BLaER1 treated with 17β-estradiol and CSF1 and Interleukin-3, amounts not matched to agents 10 nM and 100 nM (cell line): ENCODE measurements around the gene DNMT1.
A peak's percentile ranks its signal among the peaks of the same experiment; 100 is the strongest.

Source experiments
- H3K27ac ChIP-seq, 11 experiments: shearing (Covaris generic); formaldehyde crosslinking; 2 replicates each; pipeline ENCODE4 v1.8.1; 2022
- H3K27me3 ChIP-seq, 11 experiments: shearing (Covaris generic); formaldehyde crosslinking; 2 replicates each; pipeline ENCODE4 v1.8.1; 2022
- H3K36me3 ChIP-seq, 11 experiments: shearing (Covaris generic); formaldehyde crosslinking; 2 replicates each; pipeline ENCODE4 v1.8.1; 2022
- H3K4me1 ChIP-seq, 10 experiments: shearing (Covaris generic); formaldehyde crosslinking; 2 replicates each; pipeline ENCODE4 v1.8.1; 2022
- H3K4me2 ChIP-seq, 11 experiments: shearing (Covaris generic); formaldehyde crosslinking; 2 replicates each; pipeline ENCODE4 v1.8.1; 2022
- H3K4me3 ChIP-seq, 10 experiments: shearing (Covaris generic); formaldehyde crosslinking; 2 replicates each; pipeline ENCODE4 v1.8.1; 2022
- H3K9ac ChIP-seq, 11 experiments: shearing (Covaris generic); formaldehyde crosslinking; 2 replicates each; pipeline ENCODE4 v1.8.1; 2022
- H3K9me3 ChIP-seq, 11 experiments: shearing (Covaris generic); formaldehyde crosslinking; replicated peaks in 1 of 11; 2 replicates each; pipeline ENCODE4 v1.8.1; 2022
- H4K20me1 ChIP-seq, 11 experiments: shearing (Covaris generic); formaldehyde crosslinking; 2 replicates each; pipeline ENCODE4 v1.8.1; 2022
- Cebpa-rat ChIP-seq, 11 experiments: shearing (Covaris generic); IDR thresholded peaks; 2 replicates each; pipeline ENCODE4 v1.8.1; 2022

The DNMT1 gene

DNA sequence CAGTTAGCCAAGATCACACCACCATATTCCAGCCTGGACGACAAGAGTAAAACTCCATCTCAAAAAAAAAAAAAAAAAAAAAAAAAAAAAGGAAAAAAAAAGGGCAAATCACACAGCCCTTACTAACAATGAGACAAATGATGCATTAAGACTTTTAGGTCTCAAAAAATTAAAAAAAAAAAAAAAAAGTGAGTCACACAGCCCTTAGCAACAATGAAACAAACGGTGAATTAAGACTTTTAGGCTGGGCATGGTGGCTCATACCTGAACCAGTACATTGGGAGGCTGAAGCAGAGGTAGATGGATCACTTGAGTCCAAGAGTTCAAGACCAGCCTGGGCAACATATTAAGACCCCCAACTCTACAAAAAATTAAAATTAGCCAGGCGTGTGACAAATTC, 42.7 kb downstream of the DNMT1 start:
- Histone ChIP-seq H4K20me1 (peaks cover 0 to 87% (median 58%) of the 10 kb centered on the region in 11 experiments; a peak in 16 of 22 replicates), H3K36me3 (peaks cover 99 to 100% (median 100%) of the 10 kb centered on the region in 11 experiments), H3K4me1 (no peaks in the 10 kb centered on the region)

DNA sequence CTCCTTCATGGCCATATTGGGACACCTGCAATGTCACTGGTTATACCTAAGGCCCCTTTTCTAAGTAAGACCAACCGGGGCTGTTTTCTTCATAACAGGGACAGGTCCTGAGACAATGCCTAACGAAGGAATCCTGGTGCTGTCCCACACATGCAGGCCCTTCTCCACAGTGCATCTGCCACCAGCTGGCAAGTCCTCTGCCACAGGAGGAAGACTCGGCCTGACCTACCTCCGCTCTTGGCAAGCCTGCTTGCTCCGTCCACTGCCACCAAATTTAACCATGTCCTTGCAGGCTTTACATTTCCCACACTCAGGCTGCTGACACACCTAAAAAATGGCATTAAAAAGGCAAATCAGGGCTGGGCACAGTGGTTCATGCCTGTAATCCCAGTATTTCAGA, 43.2 kb downstream of the DNMT1 start:
- Histone ChIP-seq H4K20me1 (peaks cover 0 to 84% (median 58%) of the 10 kb centered on the region in 11 experiments; a peak in 16 of 22 replicates), H3K9me3 (no peaks in the 10 kb centered on the region), H3K4me3 (no peak overlapping the region), H3K27me3 (no peaks in the 10 kb centered on the region), H3K4me1 (no peaks in the 10 kb centered on the region), H3K9ac (no peak overlapping the region; a peak in 2 of 22 replicates), H3K27ac (no peak overlapping the region), H3K36me3 (peaks cover 99 to 100% (median 100%) of the 10 kb centered on the region in 11 experiments), H3K4me2 (no peak overlapping the region)
- no peak for TF ChIP-seq Cebpa-rat (IDR thresholded peaks at IDR 0.05)

More for the DNA sequence above, 42.7 kb downstream of the DNMT1 start:
- Histone ChIP-seq H3K27ac (no peak overlapping the region), H3K9me3 (no peaks in the 10 kb centered on the region), H3K4me3 (no peak overlapping the region), H3K27me3 (no peaks in the 10 kb centered on the region), H3K4me2 (no peak overlapping the region), H3K9ac (no peak overlapping the region)
- TF ChIP-seq Cebpa-rat (IDR thresholded peaks at IDR 0.05): no peak

DNA sequence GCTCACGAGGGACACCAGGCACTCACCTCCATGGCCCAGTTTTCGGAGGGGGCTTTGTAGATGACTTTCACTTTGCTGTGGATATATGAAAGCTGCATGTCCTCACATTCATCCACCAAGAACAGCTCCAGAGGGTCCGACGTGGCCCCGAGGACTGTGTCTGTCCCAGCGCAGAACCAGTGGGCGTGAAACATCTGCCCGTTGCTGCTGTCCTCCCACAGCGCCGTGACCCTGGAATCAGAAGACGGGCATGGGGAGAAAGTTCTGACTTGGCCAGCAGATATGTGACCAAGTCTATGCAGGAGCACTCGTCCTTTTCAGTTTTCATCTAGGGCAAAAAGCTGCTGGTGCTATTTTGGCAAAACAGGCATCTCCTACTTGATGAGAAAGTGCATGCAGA, 45.3 kb downstream of the DNMT1 start:
- Histone ChIP-seq H4K20me1 (peaks cover 0 to 73% (median 42%) of the 10 kb centered on the region in 11 experiments; a peak in 16 of 22 replicates), H3K27me3 (no peaks in the 10 kb centered on the region), H3K36me3 (peaks cover 99 to 100% (median 100%) of the 10 kb centered on the region in 11 experiments), H3K4me1 (peaks cover 0 to 12% (median 0%) of the 10 kb centered on the region in 10 experiments; a peak in 5 of 20 replicates), H3K4me2 (no peak overlapping the region), H3K4me3 (no peak overlapping the region), H3K9ac (no peak overlapping the region), H3K9me3 (no peaks in the 10 kb centered on the region), H3K27ac (no peak overlapping the region)
- no peak for TF ChIP-seq Cebpa-rat (IDR thresholded peaks at IDR 0.05)

DNA sequence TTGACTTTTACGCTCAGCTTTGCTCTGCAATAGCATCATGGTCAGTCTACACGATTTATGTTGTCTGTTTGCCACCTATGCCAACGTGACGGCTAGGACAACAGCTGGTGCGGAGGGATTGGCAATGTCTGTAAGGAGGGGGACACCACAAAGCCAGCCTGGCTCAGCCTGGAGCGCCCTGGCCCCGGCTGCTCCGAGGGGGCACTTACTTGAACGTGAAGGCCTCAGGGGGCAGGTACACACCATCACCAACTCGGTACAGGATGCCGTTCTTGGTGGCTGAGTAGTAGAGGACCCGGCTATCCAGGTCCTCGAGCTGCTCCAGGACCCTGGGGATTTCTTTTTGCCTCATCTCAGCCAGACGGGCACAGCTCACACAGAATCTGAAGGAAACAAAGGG, 48.6 kb downstream of the DNMT1 start:
- Histone ChIP-seq H3K4me2 (no peak overlapping the region), H3K36me3 (peaks cover 99 to 100% (median 100%) of the 10 kb centered on the region in 11 experiments), H3K27ac (no peak overlapping the region), H3K4me3 (no peak overlapping the region), H4K20me1 (peaks cover 0 to 70% (median 24%) of the 10 kb centered on the region in 11 experiments; a peak in 14 of 22 replicates), H3K9ac (peak overlapping the region in 1 of 11 experiments; percentile 18; a peak in 1 of 22 replicates), H3K9me3 (no peaks in the 10 kb centered on the region), H3K27me3 (no peaks in the 10 kb centered on the region), H3K4me1 (peaks cover 15 to 22% (median 18%) of the 10 kb centered on the region in 10 experiments; a peak in 19 of 20 replicates)
- TF ChIP-seq Cebpa-rat (IDR thresholded peaks at IDR 0.05): no peak

DNA sequence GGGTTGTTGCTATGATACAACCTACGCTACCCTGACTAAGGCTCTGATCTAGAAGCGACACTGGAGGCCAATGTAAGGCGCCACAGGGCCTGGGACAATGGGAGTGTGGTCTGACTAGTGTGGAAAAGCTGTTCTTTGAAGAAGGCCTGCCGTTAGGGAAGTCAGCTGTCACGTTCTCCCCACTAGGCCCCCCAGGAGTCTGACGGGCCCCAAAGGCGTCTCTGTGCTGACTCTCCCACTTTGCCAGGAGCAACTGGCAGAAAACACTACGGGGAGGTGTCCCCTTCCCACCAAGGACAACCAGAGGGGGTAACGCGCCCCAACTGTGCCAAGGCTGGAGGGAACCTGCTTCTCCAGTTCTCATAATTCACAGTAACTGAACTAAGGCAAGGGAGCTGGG, 49.7 kb downstream of the DNMT1 start:
- no peaks in the 10 kb centered on the region for H3K9me3 ChIP-seq
- H3K4me2 ChIP-seq: peak overlapping the region in 2 of 11 experiments; percentile 40 to 59; a peak in 3 of 22 replicates
- peaks cover 98 to 100% (median 100%) of the 10 kb centered on the region in 11 experiments for H3K36me3 ChIP-seq
- no peaks in the 10 kb centered on the region for H3K27me3 ChIP-seq
- peaks cover 0 to 67% (median 17%) of the 10 kb centered on the region in 11 experiments; a peak in 14 of 22 replicates for H4K20me1 ChIP-seq
- no peak for TF ChIP-seq Cebpa-rat (IDR thresholded peaks at IDR 0.05)
- H3K9ac ChIP-seq: peak overlapping the region in 2 of 11 experiments; percentile 7 to 19; a peak in 2 of 22 replicates
- no peak overlapping the region for H3K4me3 ChIP-seq
- H3K4me1 ChIP-seq: peaks cover 22 to 33% (median 28%) of the 10 kb centered on the region in 10 experiments
- H3K27ac ChIP-seq: peak overlapping the region in 3 of 11 experiments; percentile 7 to 45 (median 32); a peak in 4 of 22 replicates

DNA sequence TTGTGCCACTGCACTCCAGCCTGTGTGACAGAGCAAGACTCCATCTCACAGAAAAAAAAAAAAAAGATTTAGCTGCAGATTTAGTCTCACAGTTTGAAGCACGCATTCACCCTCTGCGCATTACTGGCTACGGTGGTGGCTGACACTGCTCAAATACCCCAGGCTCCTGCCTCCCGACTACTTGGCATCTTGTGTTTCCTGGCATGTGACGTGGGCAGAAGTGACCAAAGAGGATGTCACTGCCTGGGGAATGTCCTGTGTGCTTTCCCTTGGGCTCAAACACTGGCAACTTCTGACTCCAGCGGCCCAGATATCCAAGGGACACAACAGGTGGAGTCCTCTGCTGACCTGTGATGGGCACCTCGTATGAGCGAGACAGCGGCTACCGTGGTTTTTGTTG, 50.4 kb downstream of the DNMT1 start:
- Histone ChIP-seq H3K4me1 (peaks cover 29 to 40% (median 34%) of the 10 kb centered on the region in 10 experiments), H3K27ac (peak overlapping the region in 2 of 11 experiments; percentile 32 to 45; a peak in 4 of 22 replicates), H3K36me3 (peaks cover 98 to 100% (median 100%) of the 10 kb centered on the region in 11 experiments), H3K27me3 (no peaks in the 10 kb centered on the region), H3K9me3 (no peaks in the 10 kb centered on the region), H4K20me1 (peaks cover 0 to 67% (median 21%) of the 10 kb centered on the region in 11 experiments; a peak in 14 of 22 replicates), H3K9ac (peak overlapping the region in 2 of 11 experiments; percentile 7 to 19; a peak in 2 of 22 replicates), H3K4me3 (no peak overlapping the region), H3K4me2 (peak overlapping the region in 2 of 11 experiments; percentile 40 to 59; a peak in 4 of 22 replicates)
- TF ChIP-seq Cebpa-rat (IDR thresholded peaks at IDR 0.05): no peak

DNA sequence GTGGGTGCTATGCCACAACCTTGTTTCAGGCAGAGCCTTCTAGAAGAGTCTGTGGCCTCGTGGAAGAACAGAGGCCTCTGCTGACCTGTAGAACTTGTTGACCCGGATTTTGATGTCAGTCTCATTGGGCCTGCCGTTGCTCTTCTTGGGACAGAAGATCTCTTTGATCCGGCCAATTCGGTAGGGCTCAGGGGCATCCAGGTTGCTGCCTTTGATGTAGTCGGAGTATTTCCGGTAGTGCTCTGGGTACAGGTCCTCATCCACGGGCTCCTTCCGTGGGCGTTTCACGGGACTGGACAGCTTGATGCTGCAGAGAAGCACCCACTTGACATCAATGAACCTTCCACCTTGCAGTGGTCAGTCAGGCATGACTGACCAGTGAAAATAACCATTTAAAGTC, 51.1 kb downstream of the DNMT1 start:
- H3K4me1 ChIP-seq: peaks cover 36 to 46% (median 41%) of the 10 kb centered on the region in 10 experiments
- H4K20me1 ChIP-seq: peaks cover 0 to 67% (median 21%) of the 10 kb centered on the region in 11 experiments; a peak in 14 of 22 replicates
- no peaks in the 10 kb centered on the region for H3K9me3 ChIP-seq
- H3K4me3 ChIP-seq: no peak overlapping the region
- no peaks in the 10 kb centered on the region for H3K27me3 ChIP-seq
- H3K9ac ChIP-seq: no peak overlapping the region
- no peak for TF ChIP-seq Cebpa-rat (IDR thresholded peaks at IDR 0.05)
- peaks cover 98 to 100% (median 100%) of the 10 kb centered on the region in 11 experiments for H3K36me3 ChIP-seq
- H3K4me2 ChIP-seq: peak overlapping the region in 1 of 11 experiments; percentile 11; a peak in 1 of 22 replicates
- H3K27ac ChIP-seq: peak overlapping the region in 1 of 11 experiments; percentile 45; a peak in 1 of 22 replicates

DNA sequence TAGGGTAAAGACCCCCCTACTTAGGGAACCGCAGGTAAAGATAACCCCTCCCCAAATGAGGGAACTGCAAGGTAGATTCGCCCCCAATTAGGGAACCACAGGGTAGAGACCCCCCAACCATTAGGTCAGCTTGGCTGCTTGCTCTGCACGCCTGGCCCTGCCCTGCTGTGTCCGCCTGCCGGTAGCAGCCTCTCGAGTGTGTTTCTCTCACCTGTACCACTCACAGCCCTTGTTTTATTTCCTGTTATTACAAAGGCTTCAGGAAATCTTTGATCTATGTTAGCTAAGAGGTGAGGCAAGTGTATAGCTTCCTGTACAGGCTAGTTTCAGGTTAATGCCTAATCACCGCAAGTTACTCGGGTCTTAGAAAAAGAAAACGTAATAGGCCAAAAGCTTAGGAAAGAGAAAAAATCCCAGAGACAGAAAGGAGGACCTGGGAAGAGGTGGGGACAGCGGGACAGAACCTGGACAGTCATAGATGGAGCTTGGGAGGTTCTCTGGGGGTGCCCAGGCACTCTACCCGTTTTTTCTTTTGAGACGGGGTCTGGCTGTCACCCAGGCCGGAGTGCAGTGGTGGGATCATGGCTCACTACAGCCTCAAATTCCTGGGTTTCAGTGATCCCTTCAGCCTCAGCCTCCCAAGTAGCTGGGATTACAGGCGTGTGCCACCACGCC, 51.9 kb downstream of the DNMT1 start:
- Histone ChIP-seq H3K27me3 (no peaks in the 10 kb centered on the region), H3K9me3 (no peaks in the 10 kb centered on the region), H3K36me3 (peaks cover 98 to 100% (median 100%) of the 10 kb centered on the region in 11 experiments), H3K4me2 (0 out of 22 replicates have a peak overlapping the region, but pooled peaks of 1 of the 11 experiments have one; percentile 77), H3K27ac (no peak overlapping the region), H3K9ac (peak overlapping the region in 1 of 11 experiments; percentile 19; a peak in 1 of 22 replicates), H3K4me1 (peaks cover 44 to 55% (median 49%) of the 10 kb centered on the region in 10 experiments), H4K20me1 (peaks cover 0 to 62% (median 24%) of the 10 kb centered on the region in 11 experiments; a peak in 14 of 22 replicates), H3K4me3 (no peak overlapping the region)
- TF ChIP-seq Cebpa-rat (IDR thresholded peaks at IDR 0.05): no peak

DNA sequence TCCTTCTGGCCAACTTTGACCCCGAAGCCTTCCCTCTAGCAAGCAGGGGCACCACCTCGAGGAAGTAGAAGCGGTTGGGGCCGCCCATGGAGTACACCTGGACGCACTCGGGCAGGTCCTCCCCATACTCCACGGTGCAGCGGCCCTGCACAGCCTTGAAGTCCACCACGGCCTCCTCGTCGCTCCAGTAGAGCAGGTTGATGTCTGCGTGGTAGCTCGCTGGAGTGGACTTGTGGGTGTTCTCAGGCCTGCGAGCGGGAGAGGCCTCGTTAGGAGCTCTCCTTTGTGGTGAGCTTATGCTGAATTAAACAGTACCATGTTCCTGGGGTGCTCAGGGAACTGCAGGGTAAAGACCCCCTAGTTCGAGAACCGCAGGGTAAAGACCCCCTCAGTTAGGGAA, 52.8 kb downstream of the DNMT1 start:
- no peak for TF ChIP-seq Cebpa-rat (IDR thresholded peaks at IDR 0.05)
- H3K4me3 ChIP-seq: no peak overlapping the region
- H3K27ac ChIP-seq: no peak overlapping the region
- peaks cover 53 to 63% (median 58%) of the 10 kb centered on the region in 10 experiments for H3K4me1 ChIP-seq
- no peaks in the 10 kb centered on the region for H3K27me3 ChIP-seq
- no peak overlapping the region for H3K9ac ChIP-seq
- H3K4me2 ChIP-seq: peak overlapping the region in 5 of 11 experiments; percentile 6 to 88 (median 77); a peak in 3 of 22 replicates
- peaks cover 98 to 100% (median 100%) of the 10 kb centered on the region in 11 experiments for H3K36me3 ChIP-seq
- H4K20me1 ChIP-seq: peaks cover 0 to 66% (median 26%) of the 10 kb centered on the region in 11 experiments; a peak in 14 of 22 replicates
- H3K9me3 ChIP-seq: no peaks in the 10 kb centered on the region
